Endometrium (tissue), 2 donors: ENCODE results near the gene ARHGAP9.

Experiments
- FAIRE-seq: peaks from 2 replicates; lab custom pipeline; 2012; peaks lifted over from hg19 to GRCh38; lab: Jason Lieb, UNC
- donor health status: control.
- donor health status: control.

ARHGAP9 gene

GRCh38 chr12:57472391-57472790, 7.3 kb downstream of the ARHGAP9 start:
- no peak for FAIRE-seq

- no peak for FAIRE-seq
These were observed 8.0 kb downstream of the ARHGAP9 start for GRCh38 chr12:57471661-57472060.

DNA sequence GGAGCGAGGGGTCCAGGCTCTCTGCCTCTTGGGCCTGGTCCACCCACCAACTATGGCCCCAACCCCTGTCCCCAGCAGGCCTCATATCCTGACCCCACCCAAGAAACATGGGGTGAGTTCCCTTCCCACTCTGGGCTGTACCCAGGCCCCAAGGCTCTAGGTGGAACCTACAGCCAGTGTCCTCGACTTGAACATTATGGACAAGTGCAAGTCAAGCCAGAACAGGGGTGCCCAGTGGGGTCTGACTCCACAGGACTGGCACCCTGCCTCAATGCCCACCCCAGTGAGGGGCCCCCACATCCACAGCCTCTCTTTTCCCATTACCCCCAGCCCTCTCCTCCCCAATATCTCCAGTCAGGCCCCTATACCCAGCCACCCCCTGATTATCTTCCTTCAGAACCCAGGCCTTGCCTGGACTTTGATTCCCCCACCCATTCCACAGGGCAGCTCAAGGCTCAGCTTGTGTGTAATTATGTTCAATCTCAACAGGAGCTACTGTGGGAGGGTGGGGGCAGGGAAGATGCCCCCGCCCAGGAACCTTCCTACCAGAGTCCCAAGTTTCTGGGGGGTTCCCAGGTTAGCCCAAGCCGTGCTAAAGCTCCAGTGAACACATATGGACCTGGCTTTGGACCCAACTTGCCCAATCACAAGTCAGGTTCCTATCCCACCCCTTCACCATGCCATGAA, 8.6 kb downstream of the ARHGAP9 start:
- FAIRE-seq: no peak

- no peak for FAIRE-seq
These were observed 9.2 kb downstream of the ARHGAP9 start for GRCh38 chr12:57470286-57470969.

DNA sequence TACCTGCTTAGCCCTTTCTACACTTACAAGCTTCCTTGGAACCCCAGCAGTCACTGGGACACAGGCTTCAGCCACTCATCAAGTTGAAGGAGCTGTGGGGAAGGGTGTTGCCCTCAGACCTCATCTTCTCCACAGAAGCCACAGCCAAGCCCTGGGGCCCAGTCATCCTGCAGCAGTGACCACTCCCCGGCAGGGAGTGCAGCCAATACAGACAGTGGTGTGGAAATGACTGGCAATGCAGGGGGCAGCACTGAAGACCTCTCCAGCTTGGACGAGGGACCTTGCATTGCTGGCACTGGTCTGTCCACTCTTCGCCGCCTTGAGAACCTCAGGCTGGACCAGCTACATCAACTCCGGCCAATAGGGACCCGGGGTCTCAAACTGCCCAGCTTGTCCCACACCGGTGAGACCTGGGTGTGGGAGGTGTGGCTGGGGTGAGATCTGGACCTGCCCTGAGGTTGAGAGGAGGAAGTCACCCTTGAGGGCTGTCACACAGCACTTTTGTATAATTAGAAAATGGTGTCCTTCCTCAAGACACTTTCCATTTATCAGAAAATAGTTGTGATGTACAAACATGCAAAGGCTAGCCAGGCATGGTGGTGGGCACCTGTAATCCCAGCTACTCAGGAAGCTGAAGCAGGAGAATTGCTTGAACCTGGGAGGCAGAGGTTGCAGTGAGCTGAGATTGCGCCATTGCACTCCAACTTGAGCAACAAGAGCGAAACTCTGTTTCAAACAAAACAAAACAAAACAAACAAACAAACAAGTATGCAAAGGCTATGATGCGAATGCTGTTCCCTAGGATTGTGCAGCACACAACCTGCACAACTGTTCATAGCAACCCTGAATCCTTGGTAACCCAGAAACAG, 10.1 kb downstream of the ARHGAP9 start:
- FAIRE-seq: no peak

GRCh38 chr12:57467915-57468314, 11.8 kb downstream of the ARHGAP9 start:
- no peak for FAIRE-seq

GRCh38 chr12:57467212-57467874, 12.3 kb downstream of the ARHGAP9 start:
- FAIRE-seq: no peak

GRCh38 chr12:57465747-57466505, 13.7 kb downstream of the ARHGAP9 start:
- FAIRE-seq: no peak

DNA sequence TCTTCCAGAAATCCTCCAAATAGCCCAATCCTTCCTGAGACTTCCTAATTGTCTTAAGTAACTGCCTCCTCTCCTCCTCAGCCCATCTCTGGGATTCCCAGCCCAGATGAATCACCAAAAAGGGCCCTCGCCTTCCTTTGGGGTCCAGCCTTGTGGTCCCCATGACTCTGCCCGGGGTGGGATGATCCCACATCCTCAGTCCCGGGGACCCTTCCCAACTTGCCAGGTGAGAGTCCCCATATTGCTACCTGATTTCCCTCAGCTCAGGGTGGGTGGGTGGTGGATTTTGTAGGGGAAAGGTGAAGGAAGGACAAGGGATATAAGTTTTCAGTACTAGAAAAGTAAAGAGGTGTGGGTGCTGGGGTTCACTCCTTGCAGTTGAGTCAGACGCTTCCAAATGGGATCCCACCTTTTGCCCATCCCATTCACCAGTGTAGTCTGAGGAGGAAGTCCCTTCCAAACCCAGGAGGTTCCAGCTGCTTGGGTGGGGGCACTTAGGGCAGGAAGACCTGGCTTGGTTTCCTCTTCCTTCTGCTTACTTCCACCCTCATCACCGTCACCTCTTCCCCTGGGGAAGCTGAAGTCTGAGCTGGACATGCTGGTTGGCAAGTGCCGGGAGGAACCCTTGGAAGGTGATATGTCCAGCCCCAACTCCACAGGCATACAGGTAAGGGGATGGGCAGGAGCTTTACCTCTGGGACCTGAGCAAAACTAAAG, 14.5 kb downstream of the ARHGAP9 start:
- FAIRE-seq: no peak

DNA sequence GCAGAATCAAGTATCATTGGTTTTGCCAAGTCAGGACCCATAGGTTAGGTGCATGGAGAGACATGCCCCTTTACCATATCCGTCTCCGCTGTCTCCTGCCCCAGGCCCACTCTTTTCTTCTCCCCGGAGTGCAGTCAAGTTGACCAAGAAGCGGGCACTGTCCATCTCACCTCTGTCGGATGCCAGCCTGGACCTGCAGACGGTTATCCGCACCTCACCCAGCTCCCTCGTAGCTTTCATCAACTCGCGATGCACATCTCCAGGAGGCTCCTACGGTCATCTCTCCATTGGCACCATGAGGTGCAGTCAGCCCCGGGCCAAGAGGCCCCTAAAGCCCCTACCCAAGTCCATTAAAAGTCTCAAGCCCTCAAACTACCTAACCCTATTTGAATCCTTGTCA, 15.1 kb downstream of the ARHGAP9 start:
- no peak for FAIRE-seq

GRCh38 chr12:57462912-57463253, 16.8 kb downstream of the ARHGAP9 start:
- FAIRE-seq: no peak

DNA sequence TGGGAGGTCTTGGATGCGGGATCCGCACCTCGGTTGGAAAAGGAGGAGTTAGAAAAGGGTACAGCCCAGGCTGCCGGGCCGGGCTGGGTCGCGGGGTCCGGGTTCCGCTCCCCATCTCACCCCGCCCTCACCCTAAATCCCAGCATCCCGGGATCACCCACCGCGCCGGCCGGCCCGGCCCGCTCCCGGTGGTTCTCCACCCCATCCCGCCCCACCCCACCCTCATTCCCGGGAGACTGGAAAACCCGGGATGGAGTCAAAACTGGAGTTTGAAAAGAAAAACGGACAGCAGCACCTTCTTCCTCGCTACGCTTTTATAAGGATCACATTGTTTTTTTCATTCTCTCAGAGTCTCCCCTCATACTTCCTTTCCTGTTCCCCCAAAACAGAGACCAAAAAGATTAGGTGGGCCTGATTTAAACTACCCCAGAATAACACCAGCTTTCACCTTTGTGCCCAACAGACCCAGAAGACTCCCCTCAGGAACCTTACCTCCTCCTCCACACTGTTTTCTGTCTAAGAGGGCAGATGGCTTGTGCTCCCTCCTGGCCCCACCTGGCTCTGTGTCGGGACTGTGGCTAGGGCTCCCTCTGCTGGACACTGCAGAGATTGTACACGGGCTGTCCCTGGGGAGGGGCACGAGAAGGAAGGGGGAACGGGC, 17.3 kb downstream of the ARHGAP9 start:
- no peak for FAIRE-seq

DNA sequence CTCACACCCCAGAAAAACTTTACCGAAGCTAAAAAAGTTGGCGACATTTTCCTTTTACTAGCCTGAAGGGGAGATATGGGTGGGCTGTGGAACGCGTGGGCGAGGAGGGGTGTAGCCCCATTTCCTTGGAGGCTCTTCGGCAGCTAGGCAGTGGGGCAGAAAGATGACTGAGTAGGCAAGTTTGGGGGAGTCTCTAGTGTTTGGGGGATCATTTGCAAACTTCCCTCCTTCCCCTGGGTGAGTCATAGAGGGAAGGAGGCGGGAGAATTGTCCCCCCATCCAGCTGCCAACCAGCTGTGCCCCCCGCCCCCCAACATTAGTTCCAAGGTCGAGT, 17.8 kb downstream of the ARHGAP9 start:
- FAIRE-seq: no peak

- FAIRE-seq: no peak
These were observed 18.3 kb downstream of the ARHGAP9 start for GRCh38 chr12:57461276-57461916.

GRCh38 chr12:57460841-57461275, 18.8 kb downstream of the ARHGAP9 start:
- FAIRE-seq: no peak

GRCh38 chr12:57460468-57460784, 19.2 kb downstream of the ARHGAP9 start:
- no peak for FAIRE-seq

DNA sequence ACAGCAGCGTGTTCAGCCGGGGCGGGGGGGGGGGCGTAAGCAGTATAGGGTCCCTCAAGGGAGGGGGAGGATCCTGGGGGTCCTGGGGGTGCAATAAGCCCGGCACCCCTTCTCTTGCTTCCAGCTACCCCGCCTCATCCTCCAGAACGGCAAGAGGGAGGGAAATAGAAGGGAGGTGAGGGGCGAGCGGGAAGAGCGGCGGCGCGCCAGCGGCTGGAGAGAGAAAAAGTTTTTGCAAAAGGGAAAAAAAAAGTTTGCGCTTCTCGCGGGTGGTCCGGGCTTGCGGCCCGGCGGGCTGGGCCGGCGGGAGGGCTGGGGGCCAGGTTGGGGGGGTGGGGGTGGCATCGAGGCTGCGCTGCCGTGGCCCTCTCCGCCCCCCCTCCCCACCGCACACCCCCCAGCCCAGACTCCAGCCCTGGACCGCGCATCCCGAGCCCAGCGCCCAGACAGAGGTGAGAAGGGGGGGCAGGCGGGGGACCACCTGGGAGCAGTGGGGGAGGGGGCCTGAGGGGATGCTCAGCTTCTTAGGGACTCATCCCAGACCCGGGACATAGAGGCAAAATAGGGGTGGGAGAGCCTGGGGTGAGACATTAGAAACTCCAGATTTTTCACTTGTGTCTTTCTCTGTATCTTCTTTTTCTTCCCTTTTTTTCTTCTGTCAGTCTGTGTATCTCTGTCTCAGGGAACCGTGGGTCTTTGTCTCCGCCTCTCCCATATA, 19.8 kb downstream of the ARHGAP9 start, which contains the start of gene GLI1:
TSS of gene GLI1 (plus strand) at position 36 of the 718 bp plus-strand sequence. CDS start 3,907 bp downstream, outside the sequence.
- no peak for FAIRE-seq

DNA sequence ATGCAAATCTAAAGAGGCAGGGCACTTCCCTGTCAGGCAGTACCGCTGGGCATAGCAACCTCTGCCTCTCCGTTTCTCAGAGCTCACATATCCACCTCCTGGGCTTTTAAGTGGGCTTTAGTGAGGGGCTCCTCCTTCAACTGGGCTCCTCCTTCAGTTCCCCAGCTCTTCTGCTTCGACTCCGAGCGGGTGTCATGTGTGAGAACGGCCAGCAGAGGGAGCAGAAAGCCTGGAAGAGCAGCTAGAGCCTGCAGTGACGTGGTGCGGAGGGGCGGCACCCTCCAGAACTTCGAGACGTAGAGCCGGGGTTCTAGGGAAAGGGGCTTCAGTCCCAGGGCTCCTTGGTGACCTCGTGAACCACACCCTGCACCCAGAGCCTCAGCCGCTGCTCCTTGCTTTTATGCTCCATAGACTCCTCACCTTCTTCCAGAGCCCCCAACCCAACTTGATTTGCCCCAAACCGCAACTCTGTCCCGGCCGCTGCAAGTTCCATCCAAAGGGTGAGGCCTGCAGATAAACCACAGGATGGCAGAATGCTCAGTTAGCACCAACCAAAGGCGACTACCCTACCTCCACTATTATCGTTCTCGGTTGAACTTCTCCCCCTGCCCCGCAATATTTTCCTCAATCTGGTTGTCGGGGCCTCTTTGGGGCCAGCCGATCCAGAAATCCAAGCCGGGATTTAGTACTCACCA, 20.5 kb downstream of the ARHGAP9 start:
- FAIRE-seq: no peak

- no peak for FAIRE-seq
These were observed 21.0 kb downstream of the ARHGAP9 start for GRCh38 chr12:57458665-57459054.
